Natural killer cell (primary cell): Measurements from ENCODE around the gene ATP13A5. TPM values are rescaled to one million over a fixed set of nuclear protein-coding genes. Genes with fewer than 3 reads are reported as not detected.

ENCODE experiments used
- ATAC-seq, 3 donors: fragments of 150-1000 bp in 2 of 3; fragments of 200-7000 bp in 1 of 3; cut with Tn5 transposase; 1 replicate in 1 of 3; 2 replicates in 2 of 3; pipeline ENCODE4 v1.10.0; 2021; ENCODE audit warnings: mild to moderate bottlenecking in 2 of 3, moderate library complexity in 2 of 3
- DNase-seq, 2 donors: peaks; one replicate each; pipeline versions ENCODE4 v3.0.0 to v3.0.0-alpha.2; 2013 to 2021; ENCODE audit warnings: mixed read lengths in 1 of 2
- H3K27ac ChIP-seq: one replicate; pipeline ENCODE4 v1.5.1; 2013; ENCODE audit warnings: mild to moderate bottlenecking, low read length
- H3K27me3 ChIP-seq: one replicate; pipeline ENCODE4 v1.6.1; 2013; ENCODE audit warnings: low read length; ENCODE audit not compliant: control insufficient read depth, insufficient read depth
- H3K36me3 ChIP-seq: one replicate; pipeline ENCODE4 v1.6.1; 2013; ENCODE audit warnings: low read length; ENCODE audit not compliant: control insufficient read depth, insufficient read depth
- H3K4me1 ChIP-seq: one replicate; pipeline ENCODE4 v1.6.1; 2013; ENCODE audit warnings: low read length; ENCODE audit not compliant: control insufficient read depth, insufficient read depth
- H3K4me3 ChIP-seq: one replicate; pipeline ENCODE4 v1.5.1; 2013; ENCODE audit warnings: low read length
- H3K9me3 ChIP-seq: one replicate; pipeline ENCODE4 v1.6.1; 2013; ENCODE audit warnings: low read length; ENCODE audit not compliant: control insufficient read depth, insufficient read depth
- H3K27ac Mint-ChIP-seq, 2 donors: one replicate each; pipeline ENCODE4 v1.8.0; 2022; ENCODE audit warnings: mild to moderate bottlenecking in 2 of 2, mixed read lengths in 2 of 2, moderate library complexity in 1 of 2
- H3K27me3 Mint-ChIP-seq, 2 donors: one replicate each; pipeline ENCODE4 v1.8.0; 2022; ENCODE audit warnings: low read depth in 2 of 2, mixed read lengths in 2 of 2
- H3K36me3 Mint-ChIP-seq: one replicate; pipeline ENCODE4 v1.8.0; 2022; ENCODE audit warnings: mixed read lengths
- H3K4me1 Mint-ChIP-seq, 2 donors: one replicate each; pipeline ENCODE4 v1.8.0; 2022; ENCODE audit warnings: mixed read lengths in 2 of 2
- H3K4me3 Mint-ChIP-seq: one replicate; pipeline ENCODE4 v1.8.0; 2022; ENCODE audit warnings: mild to moderate bottlenecking, moderate library complexity, mixed read lengths
- H3K9me3 Mint-ChIP-seq, 2 donors: one replicate each; pipeline ENCODE4 v1.8.0; 2022; ENCODE audit warnings: mixed read lengths in 2 of 2
- CTCF ChIP-seq: fragments of 200-600 bp; IDR thresholded peaks from one replicate; pipeline ENCODE4 v1.8.0; 2022; ENCODE audit warnings: antibody characterized with exemption
- WGBS: methylation state at CpG from one replicate; pipeline ENCODE4 v1.1.7; 2013; ENCODE audit warnings: missing lambda C conversion rate; ENCODE audit not compliant: insufficient coverage; 5-methylcytosine and 5-hydroxymethylcytosine counted together
- intact Hi-C: fragments of 100-400 bp; cut with micrococcal nuclease; formaldehyde crosslinking; loops from one replicate; pipeline ENCODE4 v1.14.2; 2022
- total RNA-seq, 4 donors: library from RNA; stranded (reverse); fragments of 120-200 nt in 1 of 4; gene quantifications; one replicate each; pipeline versions ENCODE4 v1.2.3 to v1.2.4, GENCODE V29; 2013 to 2022

The ATP13A5 gene, protein sequence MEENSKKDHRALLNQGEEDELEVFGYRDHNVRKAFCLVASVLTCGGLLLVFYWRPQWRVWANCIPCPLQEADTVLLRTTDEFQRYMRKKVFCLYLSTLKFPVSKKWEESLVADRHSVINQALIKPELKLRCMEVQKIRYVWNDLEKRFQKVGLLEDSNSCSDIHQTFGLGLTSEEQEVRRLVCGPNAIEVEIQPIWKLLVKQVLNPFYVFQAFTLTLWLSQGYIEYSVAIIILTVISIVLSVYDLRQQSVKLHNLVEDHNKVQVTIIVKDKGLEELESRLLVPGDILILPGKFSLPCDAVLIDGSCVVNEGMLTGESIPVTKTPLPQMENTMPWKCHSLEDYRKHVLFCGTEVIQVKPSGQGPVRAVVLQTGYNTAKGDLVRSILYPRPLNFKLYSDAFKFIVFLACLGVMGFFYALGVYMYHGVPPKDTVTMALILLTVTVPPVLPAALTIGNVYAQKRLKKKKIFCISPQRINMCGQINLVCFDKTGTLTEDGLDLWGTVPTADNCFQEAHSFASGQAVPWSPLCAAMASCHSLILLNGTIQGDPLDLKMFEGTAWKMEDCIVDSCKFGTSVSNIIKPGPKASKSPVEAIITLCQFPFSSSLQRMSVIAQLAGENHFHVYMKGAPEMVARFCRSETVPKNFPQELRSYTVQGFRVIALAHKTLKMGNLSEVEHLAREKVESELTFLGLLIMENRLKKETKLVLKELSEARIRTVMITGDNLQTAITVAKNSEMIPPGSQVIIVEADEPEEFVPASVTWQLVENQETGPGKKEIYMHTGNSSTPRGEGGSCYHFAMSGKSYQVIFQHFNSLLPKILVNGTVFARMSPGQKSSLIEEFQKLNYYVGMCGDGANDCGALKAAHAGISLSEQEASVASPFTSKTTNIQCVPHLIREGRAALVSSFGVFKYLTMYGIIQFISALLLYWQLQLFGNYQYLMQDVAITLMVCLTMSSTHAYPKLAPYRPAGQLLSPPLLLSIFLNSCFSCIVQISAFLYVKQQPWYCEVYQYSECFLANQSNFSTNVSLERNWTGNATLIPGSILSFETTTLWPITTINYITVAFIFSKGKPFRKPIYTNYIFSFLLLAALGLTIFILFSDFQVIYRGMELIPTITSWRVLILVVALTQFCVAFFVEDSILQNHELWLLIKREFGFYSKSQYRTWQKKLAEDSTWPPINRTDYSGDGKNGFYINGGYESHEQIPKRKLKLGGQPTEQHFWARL
- total RNA-seq, result not detected
- 0.05 TPM for total RNA-seq (2013)

DNA sequence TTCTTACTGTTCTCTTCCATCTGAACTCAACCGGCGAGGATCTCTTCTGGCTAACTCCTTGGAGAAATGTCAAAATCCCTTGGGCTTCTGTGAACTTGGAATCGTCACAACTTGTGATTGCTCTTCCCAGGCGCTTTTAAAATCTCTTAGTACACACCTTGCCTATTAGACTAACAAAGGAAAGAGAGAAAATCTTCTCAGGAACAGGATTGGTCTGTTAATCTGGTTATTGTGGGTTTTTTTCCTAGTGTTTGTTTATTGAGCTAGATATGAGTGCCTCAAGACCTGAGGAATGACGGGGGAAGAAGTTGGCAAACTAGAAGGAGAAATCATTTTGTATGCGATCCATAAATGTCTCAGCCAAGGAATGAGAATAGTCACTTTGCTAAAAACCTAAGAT lies at the start of gene ATP13A5:
Gene ATP13A5 (minus strand): TSS at position 48 of the 400 bp plus-strand sequence. CDS start 28 bp downstream, at position 20.
- H3K27me3 Mint-ChIP-seq, result peaks cover 4 to 8% of the 10 kb centered on the region in 2 donors
- H3K36me3 ChIP-seq, result no peaks in the 10 kb centered on the region
- H3K36me3 Mint-ChIP-seq, result no peaks in the 10 kb centered on the region

DNA sequence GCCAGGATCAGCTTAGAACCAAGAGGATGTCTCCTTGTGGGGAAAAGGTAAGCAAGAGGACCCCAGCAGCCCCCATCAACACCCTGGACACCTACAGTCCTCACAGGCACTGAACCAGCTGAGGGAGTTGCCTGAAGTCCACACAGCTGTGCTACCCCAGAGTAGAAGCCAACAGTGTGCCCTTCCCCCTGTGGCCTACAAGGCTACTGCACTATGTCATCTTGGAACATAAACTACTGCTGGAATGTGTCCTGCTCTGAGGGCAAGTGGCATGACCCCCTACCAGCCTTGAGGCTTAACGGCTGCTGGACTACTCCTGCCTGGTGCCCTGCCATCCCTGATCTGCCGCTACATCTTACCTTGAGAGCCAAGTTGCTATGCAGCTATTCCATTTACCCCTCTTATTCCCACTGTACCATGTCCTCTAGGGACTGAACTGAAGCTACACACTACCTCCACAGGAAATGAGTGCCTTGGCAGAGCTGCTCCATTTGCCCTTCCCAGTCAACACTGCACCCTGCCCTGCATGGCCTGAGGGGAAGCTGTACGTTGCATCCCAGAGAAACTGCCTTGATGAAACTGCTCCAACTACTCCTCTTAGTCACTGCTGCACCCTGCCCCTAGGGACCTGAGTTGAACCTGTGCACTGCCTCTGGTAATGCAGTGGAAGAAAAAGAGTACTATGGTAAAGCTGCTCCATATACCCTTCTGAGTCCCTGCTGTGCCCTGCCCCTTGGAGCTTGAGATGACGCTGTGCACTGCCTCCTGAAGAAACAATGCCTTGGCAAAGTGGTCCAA lies 40.2 kb upstream of the ATP13A5 start:
- peaks cover 29% of the 10 kb centered on the region for H3K36me3 Mint-ChIP-seq
- intact Hi-C loops, result no loop called here
- TF ChIP-seq CTCF, result no peak
- Histone ChIP-seq H3K4me1 (no peaks in the 10 kb centered on the region), H3K27ac (no peak overlapping the region), H3K4me3 (no peak overlapping the region), H3K27me3 (no peaks in the 10 kb centered on the region), H3K9me3 (peaks cover 23% of the 10 kb centered on the region), H3K36me3 (no peaks in the 10 kb centered on the region)
- H3K9me3 Mint-ChIP-seq, result peaks cover 15 to 19% of the 10 kb centered on the region in 2 donors
- no peaks in the 10 kb centered on the region for H3K4me1 Mint-ChIP-seq
- H3K27me3 Mint-ChIP-seq, result no peaks in the 10 kb centered on the region
- ATAC-seq, result no peak
- no peak for DNase-seq
- 92% methylated on average over 4 of the region's 4 CpGs for WGBS
- no peak overlapping the region for H3K27ac Mint-ChIP-seq
- no peak overlapping the region for H3K4me3 Mint-ChIP-seq

More for the DNA sequence above, at the start of gene ATP13A5:
- no peak within 1 kb of the TSS for H3K4me3 ChIP-seq
- intact Hi-C loops, result no loop called here
- ATAC-seq, result no peak
- no peak within 1 kb of the TSS for H3K27ac ChIP-seq
- no peaks in the 10 kb centered on the region for H3K4me1 ChIP-seq
- peaks cover 0 to 3% of the 10 kb centered on the region in 2 donors for H3K9me3 Mint-ChIP-seq
- H3K27me3 ChIP-seq, result no peaks in the 10 kb centered on the region
- 75% methylated on average over 4 of the region's 6 CpGs for WGBS
- DNase-seq, result no peak
- no peak within 1 kb of the TSS for H3K27ac Mint-ChIP-seq
- H3K9me3 ChIP-seq, result no peaks in the 10 kb centered on the region
- H3K4me1 Mint-ChIP-seq, result no peaks in the 10 kb centered on the region
- H3K4me3 Mint-ChIP-seq, result no peak within 1 kb of the TSS
- TF ChIP-seq CTCF, result no peak

GRCh38 chr3:193416629-193417028 lies 38.1 kb upstream of the ATP13A5 start:
- no peak overlapping the region for H3K4me3 Mint-ChIP-seq
- no CpG with 5 or more reads among the region's 2 CpGs for WGBS

More at GRCh38 chr3:193416629-193417028, 38.1 kb upstream of the ATP13A5 start:
- DNase-seq (no peak), ATAC-seq (no peak)
- H3K27ac Mint-ChIP-seq, result no peak overlapping the region
- H3K4me3 ChIP-seq, result no peak overlapping the region
- H3K9me3 ChIP-seq, result peaks cover 30% of the 10 kb centered on the region
- no peak for TF ChIP-seq CTCF
- no peaks in the 10 kb centered on the region for H3K27me3 ChIP-seq
- no peaks in the 10 kb centered on the region for H3K4me1 Mint-ChIP-seq
- no peaks in the 10 kb centered on the region for H3K4me1 ChIP-seq
- H3K9me3 Mint-ChIP-seq, result peaks cover 10% of the 10 kb centered on the region in 2 donors
- no peaks in the 10 kb centered on the region for H3K36me3 ChIP-seq
- intact Hi-C loops, result loop anchor here (1.0 kb wide), 1 partner anchor 9 kb away; no protein-coding TSS in a partner anchor
- no peaks in the 10 kb centered on the region for H3K27me3 Mint-ChIP-seq
- no peak overlapping the region for H3K27ac ChIP-seq
- peaks cover 32% of the 10 kb centered on the region for H3K36me3 Mint-ChIP-seq
